K562 (cell line): ENCODE results near the gene CCDC186. TPM values are rescaled to one million over a fixed set of nuclear protein-coding genes. Genes with fewer than 3 reads are reported as not detected.

ENCODE experiments used
- ATAC-seq: fragments of 200-7000 bp; cut with Tn5 transposase; 3 replicates; pipeline ENCODE4 v1.9.1; 2020; ENCODE audit warnings: moderate library complexity
- BruUV-seq: library from RNA; stranded (reverse); fragments of 400-500 nt; replicated peaks from 2 replicates; lab custom pipeline; 2021; lab: Mats Ljungman, UMichigan
- CTCF ChIA-PET: fragments of 300-600 bp; formaldehyde crosslinking; extraction: SDS; loops from one replicate; lab custom pipeline; 2021; ENCODE audit warnings: low intra/inter-chr PET ratio; lab: Yijun Ruan, JAX
- POLR2A ChIA-PET: fragments of 300-600, 350-650 bp; sonication (Branson Sonifier 250); formaldehyde crosslinking; extraction: SDS; loops from one replicate; lab custom pipeline; 2021; ENCODE audit warnings: antibody characterized with exemption, inconsistent platforms; lab: Yijun Ruan, JAX
- DNase-seq, 4 experiments: peaks; one replicate each; pipeline versions ENCODE4 v3.0.0 to v3.0.0-alpha.2; 2011 to 2018; ENCODE audit warnings: low spot score in 3 of 4, mixed read lengths in 3 of 4; ENCODE audit errors: extremely low read depth in 1 of 4
- FAIRE-seq: peaks from 2 replicates; lab custom pipeline; 2011; peaks lifted over from hg19 to GRCh38; lab: Jason Lieb, UNC
- H2AFZ ChIP-seq: 2 replicates; pipeline ENCODE4 v1.6.0; 2011; ENCODE audit warnings: low read depth, low read length, control low read depth, inconsistent platforms
- H3K27ac ChIP-seq: fragments of 200-600 bp; 3 replicates; pipeline ENCODE4 v1.8.0; 2011; ENCODE audit warnings: low read depth, mild to moderate bottlenecking, control low read depth, inconsistent platforms, low read length, moderate library complexity, mixed read lengths; ENCODE audit errors: extremely low read depth
- H3K27me3 ChIP-seq, 2 experiments: fragments of 300-600 bp in 1 of 2; 2 replicates in 1 of 2; 3 replicates in 1 of 2; pipeline versions ENCODE4 v1.6.0 to v1.8.0; 2011; ENCODE audit warnings: inconsistent platforms in 2 of 2, low read length in 2 of 2, mild to moderate bottlenecking in 1 of 2, mixed read lengths in 1 of 2, moderate library complexity in 1 of 2; ENCODE audit not compliant: control insufficient read depth in 2 of 2, insufficient read depth in 2 of 2
- H3K36me3 ChIP-seq: fragments of 300-600 bp; 3 replicates; pipeline ENCODE4 v1.8.0; 2011; ENCODE audit warnings: mild to moderate bottlenecking, low read length, inconsistent platforms; ENCODE audit not compliant: control insufficient read depth, insufficient read depth
- H3K4me1 ChIP-seq, 2 experiments: fragments of 200-600 bp in 1 of 2; replicated peaks in 1 of 2; 2 replicates in 1 of 2; 3 replicates in 1 of 2; pipeline versions ENCODE4 v1.5.1 to v1.8.0; 2011; ENCODE audit warnings: inconsistent platforms in 2 of 2, low read length in 2 of 2, mild to moderate bottlenecking in 1 of 2, mixed read lengths in 1 of 2, moderate library complexity in 1 of 2; ENCODE audit not compliant: control insufficient read depth in 2 of 2, insufficient read depth in 2 of 2
- H3K4me2 ChIP-seq: 2 replicates; pipeline ENCODE4 v1.6.1; 2011; ENCODE audit warnings: low read length, control low read depth, inconsistent platforms, mixed read lengths; ENCODE audit not compliant: insufficient read depth
- H3K4me3 ChIP-seq: fragments of 200-600 bp; sonication (generic), shearing (Covaris generic); 2 replicates; pipeline ENCODE4 v1.5.1; 2016; ENCODE audit warnings: control low read depth, inconsistent platforms
- H3K79me2 ChIP-seq: fragments of 200-600 bp; 3 replicates; pipeline ENCODE4 v1.8.0; 2011; ENCODE audit warnings: low read length, inconsistent platforms; ENCODE audit not compliant: control insufficient read depth, insufficient read depth
- H3K9ac ChIP-seq, 2 experiments: 2 replicates each; pipeline versions ENCODE4 v1.6.0 to v1.6.1; 2011; ENCODE audit warnings: low read depth in 2 of 2, low read length in 2 of 2, control low read depth in 1 of 2, inconsistent platforms in 1 of 2, mild to moderate bottlenecking in 1 of 2, mixed read lengths in 1 of 2; ENCODE audit not compliant: insufficient read depth in 1 of 2
- H3K9me1 ChIP-seq: one replicate; pipeline ENCODE4 v1.6.0; 2011; ENCODE audit warnings: inconsistent platforms, mild to moderate bottlenecking, low read length, moderate library complexity; ENCODE audit not compliant: control insufficient read depth, insufficient read depth
- H3K9me3 ChIP-seq: replicated peaks from 2 replicates; pipeline ENCODE4 v1.5.1; 2011; ENCODE audit warnings: low read depth, low read length, inconsistent platforms; ENCODE audit not compliant: control insufficient read depth, insufficient read depth
- H4K20me1 ChIP-seq: replicated peaks from 2 replicates; pipeline ENCODE4 v1.6.1; 2011; ENCODE audit warnings: low read length, inconsistent platforms, mixed read lengths; ENCODE audit not compliant: control insufficient read depth, insufficient read depth
- CC2D1A ChIP-seq: fragments of 450-650 bp; IDR thresholded peaks from 2 replicates; pipeline ENCODE4 v1.6.1; 2017; ENCODE audit warnings: mild to moderate bottlenecking
- CREM ChIP-seq: IDR thresholded peaks from 2 replicates; pipeline ENCODE4 v1.6.1; 2014; ENCODE audit warnings: antibody characterized with exemption, low read depth
- ELF2 ChIP-seq: fragments of 250-450 bp; sonication (Bioruptor Pico); IDR thresholded peaks from 2 replicates; pipeline ENCODE4 v1.5.0; 2021; ENCODE audit warnings: mild to moderate bottlenecking
- GATAD2B ChIP-seq: fragments of 450-650 bp; IDR thresholded peaks from 2 replicates; pipeline ENCODE4 v1.6.1; 2017; ENCODE audit warnings: mild to moderate bottlenecking, borderline replicate concordance
- MEIS2 ChIP-seq: fragments of 450-650 bp; IDR thresholded peaks from 2 replicates; pipeline ENCODE4 v1.6.1; 2014; ENCODE audit warnings: mild to moderate bottlenecking; ENCODE audit not compliant: partially characterized antibody
- NCOA4 ChIP-seq: fragments of 450-650 bp; IDR thresholded peaks from 2 replicates; pipeline ENCODE4 v1.6.1; 2018; ENCODE audit warnings: mild to moderate bottlenecking; ENCODE audit not compliant: partially characterized antibody
- RFX1 ChIP-seq: fragments of 450-650 bp; IDR thresholded peaks from 2 replicates; pipeline ENCODE4 v1.6.1; 2016; ENCODE audit warnings: mild to moderate bottlenecking, moderate library complexity
- ZNF282 ChIP-seq: sonication (generic); formaldehyde crosslinking; IDR thresholded peaks from 2 replicates; pipeline ENCODE4 v1.8.1; 2023; ENCODE audit warnings: missing genetic modification reagents
- ZNF445 ChIP-seq: fragments of 250-450 bp; sonication (Bioruptor Pico); IDR thresholded peaks from 2 replicates; pipeline ENCODE4 v1.4.0; 2020; ENCODE audit warnings: low read depth, mild to moderate bottlenecking, moderate library complexity
- ZNF584 ChIP-seq: fragments of 200-800 bp; sonication (Bioruptor generic); IDR thresholded peaks from 2 replicates; pipeline ENCODE4 v1.6.1; 2016; ENCODE audit warnings: low read depth, mild to moderate bottlenecking, missing genetic modification characterization, missing compliant biosample characterization
- ZNF699 ChIP-seq: fragments of 250-450 bp; sonication (Bioruptor Pico); IDR thresholded peaks from 2 replicates; pipeline ENCODE4 v1.8.0; 2021; ENCODE audit warnings: mild to moderate bottlenecking, moderate library complexity; ENCODE audit not compliant: insufficient replicate concordance
- WGBS: fragments of 100-300 bp; shearing (Covaris generic); methylation state at CpG from one replicate; pipeline ENCODE4 v1.1.6; 2016; ENCODE audit warnings: low coverage, mixed read lengths; ENCODE audit not compliant: insufficient coverage; ENCODE audit errors: missing lambda C conversion rate; 5-methylcytosine and 5-hydroxymethylcytosine counted together
- in situ Hi-C: fragments of 300-500 bp; cut with MboI; formaldehyde crosslinking; loops from 4 replicates; pipeline ENCODE4 v1.15.0; 2018; ENCODE audit warnings: inconsistent platforms, mixed read lengths
- intact Hi-C: fragments of 100-400 bp; cut with micrococcal nuclease; formaldehyde crosslinking; loops from 2 replicates; pipeline ENCODE4 v1.14.2; 2022
- polyA plus RNA-seq, 8 experiments: library from polyadenylated mRNA; depleted of rRNA in 4 of 8; stranded (reverse) in 5 of 8; unstranded in 3 of 8; fragments of >200 nt; fragmentation: Nextera tagmentation in 2 of 8; fragmentation: Illumina TruSeq in 1 of 8; extraction: Ambion mirVana in 2 of 8; extraction: Trizol in 1 of 8; gene quantifications; 2 replicates each; pipeline versions ENCODE4 v1.2.1 to v1.2.3, GENCODE V29; 2011 to 2014; ENCODE audit warnings: inconsistent platforms in 1 of 8, missing spikeins in 1 of 8
- total RNA-seq, 7 experiments: library from RNA; depleted of rRNA in 6 of 7; stranded (reverse); fragments of >200 nt in 6 of 7; fragmentation: Illumina TruSeq in 2 of 7; extraction: Trizol in 2 of 7; gene quantifications; 2 replicates each; pipeline versions ENCODE4 v1.2.1 to v1.2.3, GENCODE V29; 2011 to 2021; ENCODE audit warnings: low replicate concordance in 1 of 7
- TF ChIP-seq, protein P1 (sequence below): IDR thresholded peaks from 2 replicates; pipeline ENCODE4 v1.6.1; 2014; ENCODE audit warnings: antibody characterized with exemption
- TF ChIP-seq, protein P2 (sequence below): fragments of 250-450 bp; sonication (Bioruptor Pico); IDR thresholded peaks from 2 replicates; pipeline ENCODE4 v1.4.0; 2020; ENCODE audit warnings: mild to moderate bottlenecking

The CCDC186 gene
- total and polyA plus RNA-seq, 9 of the 15 experiments (the other 6 are each of a cell fraction or from before 2014, with no cell fraction given), result 2.0 to 7.5 (median 4.7) TPM

DNA sequence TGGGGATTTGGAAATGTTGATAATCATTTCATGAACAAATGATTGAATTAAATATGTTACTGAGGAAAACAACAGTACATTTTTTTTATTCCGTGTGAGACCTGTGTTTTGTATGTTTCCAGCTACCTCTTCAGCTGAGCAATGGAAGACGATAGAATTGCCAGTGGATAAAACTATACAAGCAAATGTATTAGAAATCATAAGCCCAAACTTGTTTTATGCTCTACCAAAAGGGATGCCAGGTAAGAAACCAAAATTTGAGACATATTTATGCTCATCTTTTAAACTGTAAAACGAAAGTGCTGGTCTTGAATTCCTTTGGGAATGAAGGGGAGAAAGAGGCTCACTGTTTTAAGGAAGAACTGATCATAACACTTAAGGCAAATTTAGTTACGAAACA, 47.2 kb upstream of the CCDC186 start:
- in situ Hi-C loops (no loop called here), intact Hi-C loops (no loop called here)
- ChIA-PET POLR2A (no interaction called here), CTCF (no interaction called here)
- DNase-seq, result no peak
- H3K9ac ChIP-seq, result no peak overlapping the region
- no peak for FAIRE-seq
- no TSS peak for BruUV-seq
- 0% methylated on average over 3 of the region's 4 CpGs for WGBS
- TF ChIP-seq ZNF699 (no peak), CREM (no peak), RFX1 (no peak), ZNF584 (no peak), GATAD2B (no peak), ZNF282 (no peak), NCOA4 (no peak), ZNF445 (CRISPR knock-in tag) (no peak), ELF2 (CRISPR knock-in tag) (no peak), MEIS2 (no peak), CC2D1A (no peak)
- TF ChIP-seq, protein P1, sequence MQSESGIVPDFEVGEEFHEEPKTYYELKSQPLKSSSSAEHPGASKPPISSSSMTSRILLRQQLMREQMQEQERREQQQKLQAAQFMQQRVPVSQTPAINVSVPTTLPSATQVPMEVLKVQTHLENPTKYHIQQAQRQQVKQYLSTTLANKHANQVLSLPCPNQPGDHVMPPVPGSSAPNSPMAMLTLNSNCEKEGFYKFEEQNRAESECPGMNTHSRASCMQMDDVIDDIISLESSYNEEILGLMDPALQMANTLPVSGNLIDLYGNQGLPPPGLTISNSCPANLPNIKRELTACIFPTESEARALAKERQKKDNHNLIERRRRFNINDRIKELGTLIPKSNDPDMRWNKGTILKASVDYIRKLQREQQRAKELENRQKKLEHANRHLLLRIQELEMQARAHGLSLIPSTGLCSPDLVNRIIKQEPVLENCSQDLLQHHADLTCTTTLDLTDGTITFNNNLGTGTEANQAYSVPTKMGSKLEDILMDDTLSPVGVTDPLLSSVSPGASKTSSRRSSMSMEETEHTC, result no peak
- TF ChIP-seq, protein P2, sequence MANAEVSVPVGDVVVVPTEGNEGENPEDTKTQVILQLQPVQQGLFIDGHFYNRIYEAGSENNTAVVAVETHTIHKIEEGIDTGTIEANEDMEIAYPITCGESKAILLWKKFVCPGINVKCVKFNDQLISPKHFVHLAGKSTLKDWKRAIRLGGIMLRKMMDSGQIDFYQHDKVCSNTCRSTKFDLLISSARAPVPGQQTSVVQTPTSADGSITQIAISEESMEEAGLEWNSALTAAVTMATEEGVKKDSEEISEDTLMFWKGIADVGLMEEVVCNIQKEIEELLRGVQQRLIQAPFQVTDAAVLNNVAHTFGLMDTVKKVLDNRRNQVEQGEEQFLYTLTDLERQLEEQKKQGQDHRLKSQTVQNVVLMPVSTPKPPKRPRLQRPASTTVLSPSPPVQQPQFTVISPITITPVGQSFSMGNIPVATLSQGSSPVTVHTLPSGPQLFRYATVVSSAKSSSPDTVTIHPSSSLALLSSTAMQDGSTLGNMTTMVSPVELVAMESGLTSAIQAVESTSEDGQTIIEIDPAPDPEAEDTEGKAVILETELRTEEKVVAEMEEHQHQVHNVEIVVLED (CRISPR knock-in tag), result no peak
- H3K9me3 ChIP-seq, result no peaks in the 10 kb centered on the region
- H3K4me1 ChIP-seq, result no peaks in the 10 kb centered on the region
- no peak overlapping the region for H3K4me3 ChIP-seq
- H4K20me1 ChIP-seq, result no peaks in the 10 kb centered on the region
- H3K27me3 ChIP-seq, result no peaks in the 10 kb centered on the region; a peak in 1 of 5 replicates
- no peak overlapping the region for H2AFZ ChIP-seq
- H3K27ac ChIP-seq, result no peak overlapping the region
- no peaks in the 10 kb centered on the region for H3K9me1 ChIP-seq
- no peak overlapping the region for H3K4me2 ChIP-seq
- ATAC-seq, result no peak
- H3K36me3 ChIP-seq, result no peaks in the 10 kb centered on the region
- H3K79me2 ChIP-seq, result no peaks in the 10 kb centered on the region
